HCT116 (cell line): ENCODE measurements around the gene COG8. TPM values are rescaled to one million over a fixed set of nuclear protein-coding genes. Genes with fewer than 3 reads are reported as not detected.

Experiments used
- ATAC-seq: fragments of 200-7000 bp; cut with Tn5 transposase; 2 replicates; pipeline ENCODE4 v1.9.1; 2020; ENCODE audit warnings: mild to moderate bottlenecking, moderate library complexity
- BruUV-seq: library from RNA; stranded (reverse); fragments of 400-500 nt; replicated peaks from 2 replicates; lab custom pipeline; 2021; lab: Mats Ljungman, UMichigan
- CTCF ChIA-PET: fragments of 300-600 bp; sonication (Branson Sonifier 250); formaldehyde crosslinking; loops from one replicate; lab custom pipeline; 2021; ENCODE audit warnings: antibody characterized with exemption; lab: Charles Lee
- POLR2A ChIA-PET: fragments of 300-600, 350-600 bp; sonication (Branson Sonifier 250); formaldehyde crosslinking; loops from one replicate; lab custom pipeline; 2021; ENCODE audit warnings: antibody characterized with exemption; lab: Charles Lee
- RAD21 ChIA-PET, 2 experiments: fragments of 300-600 bp; sonication (Branson Sonifier 250); formaldehyde crosslinking; loops; one replicate each; lab custom pipeline; 2023; ENCODE audit warnings: low total read pairs in 2 of 2; ENCODE audit not compliant: uncharacterized antibody in 2 of 2, unreplicated experiment in 2 of 2, low non-redundant PET in 1 of 2; lab: Charles Lee
- DNase-seq: peaks from one replicate; pipeline ENCODE4 v3.0.0-alpha.2; 2010; ENCODE audit warnings: low read depth, low spot score
- H2AFZ ChIP-seq: fragments of 200-600 bp; shearing (Covaris generic), sonication (generic); 2 replicates; pipeline ENCODE4 v1.6.1; 2017; ENCODE audit warnings: low read depth, mixed run types, mixed read lengths, antibody characterized with exemption, low read length; ENCODE audit not compliant: poor library complexity, severe bottlenecking
- H3K27ac ChIP-seq: 2 replicates; pipeline ENCODE4 v1.5.1; 2012; ENCODE audit warnings: low read depth, low read length
- H3K27me3 ChIP-seq: fragments of 200-600 bp; sonication (generic); 2 replicates; pipeline ENCODE4 v1.6.1; 2016; ENCODE audit warnings: mixed run types, low read length, mixed read lengths; ENCODE audit not compliant: insufficient read depth
- H3K36me3 ChIP-seq, 2 experiments: fragments of 200-500 bp in 1 of 2; fragments of 200-600 bp in 1 of 2; sonication (Bioruptor generic) in 1 of 2; sonication (generic) in 1 of 2; 2 replicates each; pipeline versions ENCODE4 v1.5.1 to v1.6.1; 2014 to 2016; ENCODE audit warnings: low read length in 2 of 2, inconsistent platforms in 1 of 2, mixed read lengths in 1 of 2, mixed run types in 1 of 2; ENCODE audit not compliant: insufficient read depth in 2 of 2, control insufficient read depth in 1 of 2
- H3K4me1 ChIP-seq, 2 experiments: fragments of 200-600 bp in 1 of 2; sonication (generic) in 1 of 2; 2 replicates each; pipeline versions ENCODE4 v1.5.1 to v1.6.1; 2012 to 2017; ENCODE audit warnings: low read length in 2 of 2, inconsistent platforms in 1 of 2, mild to moderate bottlenecking in 1 of 2, mixed read lengths in 1 of 2, mixed run types in 1 of 2, moderate library complexity in 1 of 2; ENCODE audit not compliant: insufficient read depth in 2 of 2, control insufficient read depth in 1 of 2
- H3K4me2 ChIP-seq: fragments of 200-600 bp; sonication (generic); 2 replicates; pipeline ENCODE4 v1.6.1; 2017; ENCODE audit warnings: mixed run types, low read length, mixed read lengths
- H3K4me3 ChIP-seq, 2 experiments: fragments of 200-600 bp in 1 of 2; sonication (generic) in 1 of 2; replicated peaks in 1 of 2; 2 replicates each; pipeline ENCODE4 v1.5.1; 2011 to 2016; ENCODE audit warnings: low read length in 2 of 2, control low read depth in 1 of 2, low read depth in 1 of 2, mild to moderate bottlenecking in 1 of 2, mixed read lengths in 1 of 2, mixed run types in 1 of 2
- H3K79me2 ChIP-seq: fragments of 200-600 bp; sonication (generic); 2 replicates; pipeline ENCODE4 v1.6.1; 2017; ENCODE audit warnings: mild to moderate bottlenecking, mixed run types, low read length, moderate library complexity, mixed read lengths; ENCODE audit not compliant: insufficient read depth
- H3K9ac ChIP-seq: fragments of 200-600 bp; sonication (generic); 2 replicates; pipeline ENCODE4 v1.6.1; 2016; ENCODE audit warnings: low read length, mixed read lengths
- H3K9me2 ChIP-seq: fragments of 200-600 bp; sonication (generic), shearing (Covaris generic); 2 replicates; pipeline ENCODE4 v1.6.1; 2017; ENCODE audit warnings: mixed run types, mild to moderate bottlenecking, moderate library complexity; ENCODE audit not compliant: insufficient read depth
- H3K9me3 ChIP-seq, 2 experiments: fragments of 200-500 bp in 1 of 2; fragments of 200-600 bp in 1 of 2; sonication (Bioruptor generic) in 1 of 2; sonication (generic) in 1 of 2; 2 replicates each; pipeline ENCODE4 v1.6.1; 2014 to 2017; ENCODE audit warnings: low read length in 2 of 2, mixed read lengths in 2 of 2, inconsistent platforms in 1 of 2, low read depth in 1 of 2, mild to moderate bottlenecking in 1 of 2, mixed run types in 1 of 2, moderate library complexity in 1 of 2; ENCODE audit not compliant: control insufficient read depth in 1 of 2, insufficient read depth in 1 of 2
- H4K20me1 ChIP-seq: fragments of 200-600 bp; sonication (generic), shearing (Covaris generic); 2 replicates; pipeline ENCODE4 v1.6.1; 2017; ENCODE audit warnings: mixed run types, mild to moderate bottlenecking, moderate library complexity; ENCODE audit not compliant: insufficient read depth
- CBX3 ChIP-seq: IDR thresholded peaks from 2 replicates; pipeline ENCODE4 v1.6.1; 2012; ENCODE audit warnings: low read depth
- CEBPB ChIP-seq: IDR thresholded peaks from 2 replicates; pipeline ENCODE4 v1.6.1; 2012; ENCODE audit warnings: low read depth
- EGR1 ChIP-seq: IDR thresholded peaks from 2 replicates; pipeline ENCODE4 v1.6.1; 2012; ENCODE audit warnings: low read depth
- EZH2 ChIP-seq: fragments of 200-600 bp; sonication (generic); IDR thresholded peaks from 2 replicates; pipeline ENCODE4 v1.6.1; 2017; ENCODE audit warnings: antibody characterized with exemption, mixed run types
- EZH2phosphoT487 ChIP-seq: fragments of 200-600 bp; IDR thresholded peaks from 2 replicates; pipeline ENCODE4 v1.6.1; 2018; ENCODE audit warnings: antibody characterized with exemption, borderline replicate concordance
- FOSL1 ChIP-seq: IDR thresholded peaks from 2 replicates; pipeline ENCODE4 v1.6.1; 2012; ENCODE audit warnings: low read depth
- JUND ChIP-seq: IDR thresholded peaks from 2 replicates; pipeline ENCODE4 v1.6.1; 2012
- POLR2A ChIP-seq: IDR thresholded peaks from 2 replicates; pipeline ENCODE4 v1.7.0; 2011; ENCODE audit warnings: borderline replicate concordance; ENCODE audit not compliant: insufficient read depth, insufficient read length; ENCODE audit errors: extremely low read depth
- RAD21 ChIP-seq: IDR thresholded peaks from 2 replicates; pipeline ENCODE4 v1.6.1; 2012; ENCODE audit warnings: low read depth, mild to moderate bottlenecking
- SP1 ChIP-seq: IDR thresholded peaks from 2 replicates; pipeline ENCODE4 v1.6.1; 2012; ENCODE audit warnings: low read depth
- TCF7L2 ChIP-seq: IDR thresholded peaks from 2 replicates; pipeline ENCODE4 v1.7.0; 2011; ENCODE audit warnings: borderline replicate concordance, inconsistent platforms; ENCODE audit not compliant: insufficient read depth, insufficient read length; ENCODE audit errors: extremely low read depth
- YY1 ChIP-seq: IDR thresholded peaks from 2 replicates; pipeline ENCODE4 v1.6.1; 2011; ENCODE audit warnings: low read length, low read depth, moderate library complexity, mild to moderate bottlenecking; ENCODE audit not compliant: insufficient replicate concordance; ENCODE audit errors: extremely low read depth
- ZFX ChIP-seq: fragments of 450-650 bp; IDR thresholded peaks from 2 replicates; pipeline ENCODE4 v1.6.1; 2017
- ZNF274 ChIP-seq: fragments of 200-500 bp; sonication (Bioruptor generic); IDR thresholded peaks from 2 replicates; pipeline ENCODE4 v1.6.1; 2014; ENCODE audit warnings: mild to moderate bottlenecking, low read depth, low read length, inconsistent platforms
- intact Hi-C: fragments of 100-400 bp; cut with micrococcal nuclease; formaldehyde crosslinking; loops from 2 replicates; pipeline ENCODE4 v1.10.0; 2022
- total RNA-seq: library from RNA; stranded (reverse); gene quantifications from one replicate; pipeline ENCODE4 v1.2.1, GENCODE V29; 2021; ENCODE audit not compliant: unreplicated experiment
- TF ChIP-seq, protein P1 (sequence below): IDR thresholded peaks from 2 replicates; pipeline ENCODE4 v1.6.1; 2012; ENCODE audit warnings: low read depth
- TF ChIP-seq, protein P2 (sequence below), 3 experiments: fragments of 200-600 bp in 1 of 3; sonication (generic) in 1 of 3; IDR thresholded peaks in 2 of 3; conservative IDR thresholded peaks in 1 of 3; 2 replicates each; pipeline ENCODE4 v1.5.1; 2012 to 2017; ENCODE audit warnings: low read depth in 2 of 3, low read length in 2 of 3, antibody characterized with exemption in 1 of 3, borderline replicate concordance in 1 of 3, control low read depth in 1 of 3, mild to moderate bottlenecking in 1 of 3, mixed read lengths in 1 of 3, mixed run types in 1 of 3, moderate library complexity in 1 of 3; ENCODE audit not compliant: insufficient read depth in 1 of 3
- TF ChIP-seq, protein P3 (sequence below): IDR thresholded peaks from 2 replicates; pipeline ENCODE4 v1.6.1; 2012
- TF ChIP-seq, protein P4 (sequence below): IDR thresholded peaks from 2 replicates; pipeline ENCODE4 v1.6.1; 2012
- TF ChIP-seq, protein P5 (sequence below): IDR thresholded peaks from 2 replicates; pipeline ENCODE4 v1.6.1; 2011; ENCODE audit warnings: mild to moderate bottlenecking, low read length, moderate library complexity; ENCODE audit not compliant: insufficient replicate concordance; ENCODE audit errors: extremely low read depth

COG8 gene
- total RNA-seq, 1 experiment from 2014 or later, result 50.3 TPM

DNA sequence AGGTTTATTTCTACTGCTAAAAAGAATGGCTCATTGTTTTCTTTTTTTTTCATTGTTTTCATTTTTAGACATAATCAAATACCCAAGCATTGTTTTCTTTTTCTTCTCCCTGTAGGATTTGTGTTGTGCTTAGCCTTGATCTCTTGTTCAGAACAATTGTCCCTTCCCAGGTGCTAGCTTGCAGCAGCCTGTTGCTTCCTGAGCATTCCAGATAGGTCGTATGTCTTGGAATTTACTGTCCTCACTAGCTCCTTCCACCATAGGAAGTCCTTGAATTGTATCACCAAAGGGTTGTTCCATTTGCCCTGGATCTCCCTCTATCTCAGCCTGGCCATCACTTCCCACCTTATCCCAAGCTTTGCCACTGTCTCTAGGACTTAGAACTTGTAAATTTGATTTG, 38.2 kb downstream of the COG8 start:
- Histone ChIP-seq H3K9me2 (no peaks in the 10 kb centered on the region), H3K27me3 (no peaks in the 10 kb centered on the region), H3K4me3 (no peak overlapping the region), H3K9ac (no peak overlapping the region), H3K4me2 (no peak overlapping the region), H3K36me3 (peaks cover 0 to 17% of the 10 kb centered on the region in 2 experiments; a peak in 2 of 4 replicates), H3K9me3 (no peaks in the 10 kb centered on the region), H3K79me2 (no peaks in the 10 kb centered on the region), H4K20me1 (no peaks in the 10 kb centered on the region), H2AFZ (no peak overlapping the region), H3K4me1 (no peaks in the 10 kb centered on the region), H3K27ac (no peak overlapping the region)
- ChIA-PET CTCF (interaction anchor here (0.8 kb wide), 1 partner anchor 16 kb away, joined by 5 read pairs; no protein-coding TSS in a partner anchor), RAD21 (no interaction called here), POLR2A (no interaction called here)
- no peak for ATAC-seq
- DNase-seq, result no peak
- intact Hi-C loops, result no loop called here
- no peak for TF ChIP-seq CBX3
- no peak for TF ChIP-seq RAD21
- no peak for TF ChIP-seq ZFX
- TF ChIP-seq CEBPB, result no peak
- TF ChIP-seq EGR1, result no peak
- TF ChIP-seq SP1, result no peak
- TF ChIP-seq, protein P1, sequence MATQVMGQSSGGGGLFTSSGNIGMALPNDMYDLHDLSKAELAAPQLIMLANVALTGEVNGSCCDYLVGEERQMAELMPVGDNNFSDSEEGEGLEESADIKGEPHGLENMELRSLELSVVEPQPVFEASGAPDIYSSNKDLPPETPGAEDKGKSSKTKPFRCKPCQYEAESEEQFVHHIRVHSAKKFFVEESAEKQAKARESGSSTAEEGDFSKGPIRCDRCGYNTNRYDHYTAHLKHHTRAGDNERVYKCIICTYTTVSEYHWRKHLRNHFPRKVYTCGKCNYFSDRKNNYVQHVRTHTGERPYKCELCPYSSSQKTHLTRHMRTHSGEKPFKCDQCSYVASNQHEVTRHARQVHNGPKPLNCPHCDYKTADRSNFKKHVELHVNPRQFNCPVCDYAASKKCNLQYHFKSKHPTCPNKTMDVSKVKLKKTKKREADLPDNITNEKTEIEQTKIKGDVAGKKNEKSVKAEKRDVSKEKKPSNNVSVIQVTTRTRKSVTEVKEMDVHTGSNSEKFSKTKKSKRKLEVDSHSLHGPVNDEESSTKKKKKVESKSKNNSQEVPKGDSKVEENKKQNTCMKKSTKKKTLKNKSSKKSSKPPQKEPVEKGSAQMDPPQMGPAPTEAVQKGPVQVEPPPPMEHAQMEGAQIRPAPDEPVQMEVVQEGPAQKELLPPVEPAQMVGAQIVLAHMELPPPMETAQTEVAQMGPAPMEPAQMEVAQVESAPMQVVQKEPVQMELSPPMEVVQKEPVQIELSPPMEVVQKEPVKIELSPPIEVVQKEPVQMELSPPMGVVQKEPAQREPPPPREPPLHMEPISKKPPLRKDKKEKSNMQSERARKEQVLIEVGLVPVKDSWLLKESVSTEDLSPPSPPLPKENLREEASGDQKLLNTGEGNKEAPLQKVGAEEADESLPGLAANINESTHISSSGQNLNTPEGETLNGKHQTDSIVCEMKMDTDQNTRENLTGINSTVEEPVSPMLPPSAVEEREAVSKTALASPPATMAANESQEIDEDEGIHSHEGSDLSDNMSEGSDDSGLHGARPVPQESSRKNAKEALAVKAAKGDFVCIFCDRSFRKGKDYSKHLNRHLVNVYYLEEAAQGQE, result no peak
- TF ChIP-seq YY1, result no peak
- TF ChIP-seq, protein P2, sequence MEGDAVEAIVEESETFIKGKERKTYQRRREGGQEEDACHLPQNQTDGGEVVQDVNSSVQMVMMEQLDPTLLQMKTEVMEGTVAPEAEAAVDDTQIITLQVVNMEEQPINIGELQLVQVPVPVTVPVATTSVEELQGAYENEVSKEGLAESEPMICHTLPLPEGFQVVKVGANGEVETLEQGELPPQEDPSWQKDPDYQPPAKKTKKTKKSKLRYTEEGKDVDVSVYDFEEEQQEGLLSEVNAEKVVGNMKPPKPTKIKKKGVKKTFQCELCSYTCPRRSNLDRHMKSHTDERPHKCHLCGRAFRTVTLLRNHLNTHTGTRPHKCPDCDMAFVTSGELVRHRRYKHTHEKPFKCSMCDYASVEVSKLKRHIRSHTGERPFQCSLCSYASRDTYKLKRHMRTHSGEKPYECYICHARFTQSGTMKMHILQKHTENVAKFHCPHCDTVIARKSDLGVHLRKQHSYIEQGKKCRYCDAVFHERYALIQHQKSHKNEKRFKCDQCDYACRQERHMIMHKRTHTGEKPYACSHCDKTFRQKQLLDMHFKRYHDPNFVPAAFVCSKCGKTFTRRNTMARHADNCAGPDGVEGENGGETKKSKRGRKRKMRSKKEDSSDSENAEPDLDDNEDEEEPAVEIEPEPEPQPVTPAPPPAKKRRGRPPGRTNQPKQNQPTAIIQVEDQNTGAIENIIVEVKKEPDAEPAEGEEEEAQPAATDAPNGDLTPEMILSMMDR (IDR thresholded peaks at IDR 0.05 in 2 of 3, conservative IDR thresholded peaks at IDR 0.05 in 1 of 3; ENCODE audit: borderline replicate concordance in 1 of 3, insufficient read depth in 1 of 3, low read depth in 2 of 3, low read length in 2 of 3), result no peak
- TF ChIP-seq ZNF274, result no peak
- TF ChIP-seq, protein P3, sequence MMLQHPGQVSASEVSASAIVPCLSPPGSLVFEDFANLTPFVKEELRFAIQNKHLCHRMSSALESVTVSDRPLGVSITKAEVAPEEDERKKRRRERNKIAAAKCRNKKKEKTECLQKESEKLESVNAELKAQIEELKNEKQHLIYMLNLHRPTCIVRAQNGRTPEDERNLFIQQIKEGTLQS, result no peak
- no peak for TF ChIP-seq EZH2
- TF ChIP-seq FOSL1, result no peak
- no peak for TF ChIP-seq EZH2phosphoT487
- TF ChIP-seq JUND, result no peak
- TF ChIP-seq TCF7L2, result no peak
- TF ChIP-seq, protein P4, sequence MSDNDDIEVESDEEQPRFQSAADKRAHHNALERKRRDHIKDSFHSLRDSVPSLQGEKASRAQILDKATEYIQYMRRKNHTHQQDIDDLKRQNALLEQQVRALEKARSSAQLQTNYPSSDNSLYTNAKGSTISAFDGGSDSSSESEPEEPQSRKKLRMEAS, result no peak
- TF ChIP-seq, protein P5, sequence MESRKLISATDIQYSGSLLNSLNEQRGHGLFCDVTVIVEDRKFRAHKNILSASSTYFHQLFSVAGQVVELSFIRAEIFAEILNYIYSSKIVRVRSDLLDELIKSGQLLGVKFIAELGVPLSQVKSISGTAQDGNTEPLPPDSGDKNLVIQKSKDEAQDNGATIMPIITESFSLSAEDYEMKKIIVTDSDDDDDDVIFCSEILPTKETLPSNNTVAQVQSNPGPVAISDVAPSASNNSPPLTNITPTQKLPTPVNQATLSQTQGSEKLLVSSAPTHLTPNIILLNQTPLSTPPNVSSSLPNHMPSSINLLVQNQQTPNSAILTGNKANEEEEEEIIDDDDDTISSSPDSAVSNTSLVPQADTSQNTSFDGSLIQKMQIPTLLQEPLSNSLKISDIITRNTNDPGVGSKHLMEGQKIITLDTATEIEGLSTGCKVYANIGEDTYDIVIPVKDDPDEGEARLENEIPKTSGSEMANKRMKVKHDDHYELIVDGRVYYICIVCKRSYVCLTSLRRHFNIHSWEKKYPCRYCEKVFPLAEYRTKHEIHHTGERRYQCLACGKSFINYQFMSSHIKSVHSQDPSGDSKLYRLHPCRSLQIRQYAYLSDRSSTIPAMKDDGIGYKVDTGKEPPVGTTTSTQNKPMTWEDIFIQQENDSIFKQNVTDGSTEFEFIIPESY, result no peak
- TF ChIP-seq POLR2A, result no peak
- no TSS peak for BruUV-seq
